22Rv1 (cell line): ENCODE results near the gene MCHR1.
"Not testable (repeated sequence)": the region's sequence is repeated elsewhere in the genome, so short reads cannot be mapped to it uniquely, and the experiment has no call there.

ENCODE experiments used
- H3K27ac ChIP-seq: fragments of 450-650 bp; 2 replicates; pipeline ENCODE4 v1.5.1; 2017
- ZFX ChIP-seq: fragments of 450-650 bp; IDR thresholded peaks from 2 replicates; pipeline ENCODE4 v1.6.1; 2017; ENCODE audit warnings: antibody characterized with exemption, borderline replicate concordance
- TF ChIP-seq, protein P1 (sequence below): fragments of 450-650 bp; IDR thresholded peaks from 2 replicates; pipeline ENCODE4 v1.5.1; 2017; ENCODE audit warnings: mild to moderate bottlenecking

The MCHR1 gene

DNA sequence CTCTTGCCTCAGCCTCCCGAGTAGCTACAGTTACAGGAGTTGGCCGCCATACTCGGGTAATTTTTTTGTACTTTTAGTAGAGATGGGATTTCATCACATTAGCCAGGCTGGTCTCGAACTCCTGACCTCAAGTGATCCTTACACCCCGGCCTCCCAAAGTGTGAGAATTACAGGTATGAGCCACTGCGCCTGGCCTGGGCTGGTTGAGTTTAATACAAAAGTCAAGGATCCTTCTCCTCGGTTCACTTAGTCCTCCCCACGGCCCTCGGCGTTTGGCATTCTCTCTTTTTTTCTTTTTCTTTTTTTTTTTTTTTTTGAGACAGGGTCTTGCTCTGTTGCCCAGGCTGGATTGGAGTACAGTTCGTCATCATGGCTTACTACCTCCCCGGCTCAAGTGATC lies 33.0 kb downstream of the MCHR1 start:
- no peak overlapping the region for H3K27ac ChIP-seq
- TF ChIP-seq, protein P1, sequence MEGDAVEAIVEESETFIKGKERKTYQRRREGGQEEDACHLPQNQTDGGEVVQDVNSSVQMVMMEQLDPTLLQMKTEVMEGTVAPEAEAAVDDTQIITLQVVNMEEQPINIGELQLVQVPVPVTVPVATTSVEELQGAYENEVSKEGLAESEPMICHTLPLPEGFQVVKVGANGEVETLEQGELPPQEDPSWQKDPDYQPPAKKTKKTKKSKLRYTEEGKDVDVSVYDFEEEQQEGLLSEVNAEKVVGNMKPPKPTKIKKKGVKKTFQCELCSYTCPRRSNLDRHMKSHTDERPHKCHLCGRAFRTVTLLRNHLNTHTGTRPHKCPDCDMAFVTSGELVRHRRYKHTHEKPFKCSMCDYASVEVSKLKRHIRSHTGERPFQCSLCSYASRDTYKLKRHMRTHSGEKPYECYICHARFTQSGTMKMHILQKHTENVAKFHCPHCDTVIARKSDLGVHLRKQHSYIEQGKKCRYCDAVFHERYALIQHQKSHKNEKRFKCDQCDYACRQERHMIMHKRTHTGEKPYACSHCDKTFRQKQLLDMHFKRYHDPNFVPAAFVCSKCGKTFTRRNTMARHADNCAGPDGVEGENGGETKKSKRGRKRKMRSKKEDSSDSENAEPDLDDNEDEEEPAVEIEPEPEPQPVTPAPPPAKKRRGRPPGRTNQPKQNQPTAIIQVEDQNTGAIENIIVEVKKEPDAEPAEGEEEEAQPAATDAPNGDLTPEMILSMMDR, result no peak
- TF ChIP-seq ZFX, result no peak

DNA sequence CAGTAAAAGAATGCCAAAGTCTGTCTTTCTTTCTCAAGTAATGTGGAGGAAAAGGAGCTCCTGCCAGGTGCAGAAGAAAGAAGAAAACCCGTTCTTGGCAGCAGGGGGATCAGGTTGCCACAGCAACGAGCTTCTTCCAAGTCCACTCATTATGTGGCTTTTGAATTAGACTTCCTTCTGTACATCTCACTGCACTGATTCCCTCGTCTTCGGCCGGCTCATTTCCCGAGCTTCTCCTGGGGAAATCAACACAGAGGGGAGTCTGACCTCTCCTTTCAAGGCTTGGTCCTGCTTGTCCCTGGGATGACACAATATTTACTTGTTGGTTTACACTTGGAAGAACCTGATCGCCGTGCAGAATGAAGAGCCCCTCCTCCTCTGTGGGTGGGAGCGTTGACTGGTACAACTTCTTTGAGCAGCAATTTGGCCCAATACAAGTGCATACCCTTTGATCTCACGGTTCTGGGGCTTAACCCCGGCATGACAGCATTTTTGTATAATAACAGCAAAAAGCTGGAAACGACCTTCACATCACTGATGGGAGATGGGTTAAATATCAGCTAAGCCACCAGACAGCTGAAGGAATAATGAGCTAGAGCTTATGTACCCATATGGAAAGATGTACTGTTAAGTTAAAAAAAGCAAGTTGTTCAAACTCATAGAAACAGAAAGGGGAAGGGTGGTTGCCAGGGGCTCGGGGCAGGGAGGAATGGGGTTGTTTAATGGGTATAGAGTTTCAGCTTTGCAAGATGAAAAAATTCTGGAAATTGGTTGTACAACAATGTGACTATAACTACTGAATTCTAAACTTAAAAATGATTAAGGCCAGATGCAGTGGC lies 35.4 kb downstream of the MCHR1 start:
- no peak for TF ChIP-seq ZFX
- TF ChIP-seq, protein P1, result no peak
- H3K27ac ChIP-seq, result no peak overlapping the region

DNA sequence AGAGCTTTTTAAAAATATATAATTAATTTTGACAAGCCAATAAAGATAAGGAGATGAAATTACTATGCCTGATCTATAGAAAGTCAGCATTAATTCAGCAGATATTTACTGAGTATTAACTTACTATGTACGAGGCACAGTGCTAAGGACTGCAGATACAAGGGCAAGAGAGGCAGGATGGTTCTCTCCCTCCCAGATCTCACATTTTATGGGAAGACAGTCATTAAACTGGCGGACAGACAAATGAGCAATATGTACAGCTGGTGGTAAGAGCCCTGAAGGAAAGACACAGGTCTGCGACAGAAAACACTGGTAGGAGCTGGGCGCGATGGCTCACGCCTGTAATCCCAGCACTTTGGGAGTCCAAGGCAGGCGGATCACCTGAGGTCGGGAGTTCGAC lies 36.8 kb downstream of the MCHR1 start:
- TF ChIP-seq, protein P1, result no peak
- no peak for TF ChIP-seq ZFX
- no peak overlapping the region for H3K27ac ChIP-seq

- H3K27ac ChIP-seq, result not testable (repeated sequence)
Measured at GRCh38 chr22:40717657-40718056, 38.4 kb downstream of the MCHR1 start.

DNA sequence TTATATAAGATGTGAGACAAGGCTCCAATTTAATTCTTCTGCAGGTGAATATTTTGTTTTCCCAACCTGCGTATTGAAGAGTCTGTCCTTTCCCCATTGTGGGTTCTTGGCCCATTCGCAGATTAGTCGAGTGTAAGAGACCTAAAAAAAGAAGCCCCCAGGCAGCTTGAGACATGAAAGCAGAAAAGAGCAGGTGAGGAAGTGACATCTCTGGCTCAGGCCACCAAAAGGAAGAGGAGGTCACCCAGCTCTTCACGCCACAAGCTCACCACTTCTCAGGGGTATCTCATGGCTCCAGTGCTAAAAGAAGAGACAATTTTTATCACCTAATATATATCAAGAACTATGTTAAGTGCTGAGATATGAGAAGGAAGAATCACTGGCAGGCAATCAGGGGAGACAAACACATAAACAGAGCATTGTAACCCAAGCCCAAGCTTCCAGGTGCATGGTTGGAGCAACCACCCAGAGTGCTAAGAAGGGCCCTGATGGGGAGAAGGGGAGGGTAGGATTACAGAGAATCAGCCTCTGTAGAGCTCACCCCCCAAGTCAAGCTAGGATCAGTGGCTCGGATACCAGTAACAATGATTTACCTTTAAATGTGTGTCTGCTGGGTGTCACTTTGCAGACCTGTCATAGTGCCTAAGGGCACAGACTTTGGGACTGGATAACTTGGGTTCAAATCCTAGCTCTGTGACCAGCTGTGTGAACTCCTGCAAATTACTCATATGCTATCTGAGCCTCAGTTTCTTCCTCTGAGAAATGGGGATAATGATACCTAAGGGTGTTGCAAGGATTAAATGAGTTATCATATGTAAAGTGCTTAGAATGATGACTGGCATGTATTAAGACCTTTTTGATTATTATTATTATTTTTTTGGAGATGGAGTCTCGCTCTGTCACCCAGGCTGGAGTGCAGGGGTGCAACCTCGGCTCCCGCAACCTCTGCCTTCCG lies 39.2 kb downstream of the MCHR1 start:
- TF ChIP-seq ZFX, result no peak
- TF ChIP-seq, protein P1, result no peak
- H3K27ac ChIP-seq, result no peak overlapping the region

GRCh38 chr22:40719599-40719998 lies 40.3 kb downstream of the MCHR1 start:
- TF ChIP-seq, protein P1, result no peak
- TF ChIP-seq ZFX, result no peak
- no peak overlapping the region for H3K27ac ChIP-seq

GRCh38 chr22:40720156-40720537 lies 40.9 kb downstream of the MCHR1 start:
- not testable (repeated sequence) for H3K27ac ChIP-seq

GRCh38 chr22:40720538-40721256 lies 41.4 kb downstream of the MCHR1 start:
- no peak overlapping the region for H3K27ac ChIP-seq
- TF ChIP-seq, protein P1, result no peak
- no peak for TF ChIP-seq ZFX
